ENCODE measurements around the gene DENND1A. TPM values are rescaled to one million over a fixed set of nuclear protein-coding genes. Genes with fewer than 3 reads are reported as not detected.

Gene DENND1A
- total RNA-seq, 2 donors from 2014 or later, result 19.3 to 22.8 TPM

DNA sequence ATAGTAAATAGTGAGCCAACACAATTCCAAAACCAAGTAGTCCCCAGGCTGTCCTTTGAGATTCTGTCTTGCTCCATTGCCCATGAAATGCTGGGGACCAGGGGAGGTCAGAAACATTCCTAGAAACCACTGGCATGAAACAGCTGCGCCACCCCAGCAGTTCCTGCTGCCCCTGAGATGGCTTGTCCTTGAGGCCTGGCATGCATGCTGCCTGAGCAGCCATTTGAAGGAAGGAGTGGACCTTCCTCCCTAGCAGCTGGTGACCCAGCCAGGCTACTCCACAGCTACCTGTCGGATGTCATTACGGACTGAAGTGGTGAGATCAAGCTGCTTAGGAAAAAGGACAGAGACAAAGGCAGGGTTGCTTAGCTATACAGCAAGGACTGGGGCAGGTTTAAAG lies 260.6 kb downstream of the DENND1A start:
- H3K9me3 Mint-ChIP-seq, result peaks cover 15% of the 10 kb centered on the region
- no peak overlapping the region for H3K4me3 Mint-ChIP-seq
- no peaks in the 10 kb centered on the region for H3K27me3 Mint-ChIP-seq
- H3K27ac Mint-ChIP-seq, result no peak overlapping the region
- no peak for ATAC-seq (replicated peaks)
- H3K36me3 Mint-ChIP-seq (ENCODE audit: low read depth), result peaks cover 70% of the 10 kb centered on the region
- no peaks in the 10 kb centered on the region for H3K4me1 Mint-ChIP-seq

DNA sequence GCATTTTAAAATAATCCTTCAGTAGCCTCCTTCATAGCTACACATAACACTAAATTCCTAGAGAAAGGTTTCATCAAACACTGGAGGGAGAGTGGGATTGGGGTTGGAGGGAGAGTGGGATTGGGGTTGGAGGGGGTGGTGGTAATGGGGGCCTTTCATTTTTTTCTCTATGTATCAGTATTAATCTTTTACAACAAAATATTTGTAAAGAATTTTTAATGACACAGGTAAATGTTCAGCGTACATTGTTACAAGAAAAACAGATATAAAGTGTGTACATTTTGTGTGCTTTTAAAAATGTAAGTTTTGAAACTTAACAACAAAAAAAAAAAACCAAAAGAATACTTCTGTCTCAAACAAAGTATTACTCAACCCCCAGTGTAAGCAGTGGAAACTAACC lies 266.4 kb downstream of the DENND1A start:
- no peak for ATAC-seq (replicated peaks)
- no peaks in the 10 kb centered on the region for H3K4me1 Mint-ChIP-seq
- H3K9me3 Mint-ChIP-seq, result peaks cover 14% of the 10 kb centered on the region
- H3K36me3 Mint-ChIP-seq (ENCODE audit: low read depth), result peaks cover 58% of the 10 kb centered on the region
- no peak overlapping the region for H3K27ac Mint-ChIP-seq
- H3K4me3 Mint-ChIP-seq, result no peak overlapping the region
- no peaks in the 10 kb centered on the region for H3K27me3 Mint-ChIP-seq

GRCh38 chr9:123662057-123662776 lies 267.7 kb downstream of the DENND1A start:
- Mint-ChIP-seq H3K4me3 (no peak overlapping the region), H3K27ac (no peak overlapping the region), H3K9me3 (peaks cover 14% of the 10 kb centered on the region), H3K27me3 (no peaks in the 10 kb centered on the region), H3K4me1 (no peaks in the 10 kb centered on the region), H3K36me3 (ENCODE audit: low read depth) (peaks cover 46% of the 10 kb centered on the region)
- no peak for ATAC-seq (replicated peaks)

DNA sequence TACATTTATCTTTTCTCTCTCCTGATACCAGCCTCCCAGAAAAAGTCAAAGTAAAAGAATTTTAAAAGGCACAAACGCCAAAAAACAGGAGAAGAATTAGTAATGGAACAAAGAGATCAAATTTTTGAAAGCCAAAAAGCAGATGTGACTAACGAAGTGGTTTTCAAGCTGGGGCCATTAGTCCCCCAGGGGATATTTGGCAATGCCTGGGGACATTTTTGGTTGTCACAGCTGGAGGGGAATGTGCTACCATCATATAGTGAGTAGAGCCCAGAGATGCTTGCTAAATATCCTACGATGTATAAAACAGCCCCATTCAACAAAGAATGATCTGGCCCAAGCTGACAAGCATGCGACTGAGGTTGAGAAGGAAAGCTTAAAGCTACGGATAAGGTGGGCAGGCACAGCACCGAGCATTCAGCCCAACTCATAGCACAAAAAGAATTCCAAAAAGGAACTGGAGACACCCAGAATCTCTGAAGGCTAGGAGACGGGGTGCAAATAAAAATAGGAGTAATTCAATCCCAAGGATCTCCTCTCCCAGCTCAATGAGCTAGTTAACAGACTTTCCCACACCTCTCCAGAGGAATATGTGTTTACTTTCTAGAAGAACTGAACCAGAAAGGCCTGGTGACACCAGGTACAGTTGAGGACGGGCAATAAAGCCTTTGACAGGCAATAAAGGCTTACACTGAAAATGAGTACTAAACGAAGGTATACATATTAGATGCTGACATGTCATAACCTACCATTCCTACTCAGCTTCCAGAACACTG lies 269.0 kb downstream of the DENND1A start:
- Mint-ChIP-seq H3K36me3 (ENCODE audit: low read depth) (peaks cover 33% of the 10 kb centered on the region), H3K4me3 (no peak overlapping the region), H3K9me3 (peaks cover 12% of the 10 kb centered on the region), H3K27me3 (no peaks in the 10 kb centered on the region), H3K27ac (no peak overlapping the region), H3K4me1 (no peaks in the 10 kb centered on the region)
- no peak for ATAC-seq (replicated peaks)

DNA sequence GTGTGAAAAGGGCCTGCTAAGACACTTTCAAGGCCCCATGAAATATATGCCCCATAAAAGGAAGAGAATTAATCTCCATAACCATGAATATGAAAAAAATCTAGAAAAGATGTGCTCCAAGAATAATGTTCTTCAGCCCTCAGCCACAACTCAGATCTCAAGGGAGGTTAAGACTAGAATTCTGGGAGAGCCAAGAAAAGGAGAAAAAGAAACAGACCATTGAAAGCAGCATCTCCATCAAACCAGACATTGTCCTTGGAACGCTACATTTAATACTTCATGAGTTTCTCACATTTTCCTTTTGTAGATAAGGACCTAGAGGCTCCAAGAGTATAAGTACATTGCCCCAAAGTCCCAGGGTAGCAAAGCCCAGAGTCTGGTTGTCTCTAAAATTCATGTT lies 270.6 kb downstream of the DENND1A start:
- Mint-ChIP-seq H3K27me3 (no peaks in the 10 kb centered on the region), H3K27ac (no peak overlapping the region), H3K4me3 (no peak overlapping the region), H3K4me1 (no peaks in the 10 kb centered on the region), H3K9me3 (peaks cover 3% of the 10 kb centered on the region), H3K36me3 (ENCODE audit: low read depth) (peaks cover 26% of the 10 kb centered on the region)
- ATAC-seq (replicated peaks), result no peak

- peaks cover 22% of the 10 kb centered on the region for H3K36me3 Mint-ChIP-seq (ENCODE audit: low read depth)
Observed at GRCh38 chr9:123658792-123659191, 271.1 kb downstream of the DENND1A start.

DNA sequence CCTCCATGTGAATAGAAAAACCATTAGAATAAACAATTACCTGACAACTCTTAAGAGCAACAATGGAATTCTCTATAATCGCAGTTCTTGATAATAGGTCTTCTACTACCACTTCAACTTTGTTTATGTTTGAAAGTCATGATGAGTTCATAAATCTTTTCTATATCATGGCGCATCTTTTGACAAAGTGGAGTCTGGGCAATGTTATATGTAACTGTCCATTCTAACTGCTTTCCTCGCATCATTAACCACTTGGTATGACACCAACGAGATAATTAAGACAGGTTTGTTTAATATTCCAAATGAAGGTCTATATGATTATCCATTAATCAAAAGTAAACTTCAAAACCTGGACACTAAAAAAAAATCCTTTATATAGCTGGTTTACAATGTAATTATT lies 272.0 kb downstream of the DENND1A start:
- no peaks in the 10 kb centered on the region for H3K27me3 Mint-ChIP-seq
- H3K27ac Mint-ChIP-seq, result no peak overlapping the region
- no peaks in the 10 kb centered on the region for H3K4me1 Mint-ChIP-seq
- peaks cover 3% of the 10 kb centered on the region for H3K9me3 Mint-ChIP-seq
- peaks cover 19% of the 10 kb centered on the region for H3K36me3 Mint-ChIP-seq (ENCODE audit: low read depth)
- no peak for ATAC-seq (replicated peaks)
- H3K4me3 Mint-ChIP-seq, result no peak overlapping the region

More at GRCh38 chr9:123658792-123659191, 271.1 kb downstream of the DENND1A start:
- Mint-ChIP-seq H3K4me1 (no peaks in the 10 kb centered on the region), H3K9me3 (peaks cover 3% of the 10 kb centered on the region), H3K4me3 (no peak overlapping the region), H3K27ac (no peak overlapping the region), H3K27me3 (no peaks in the 10 kb centered on the region)
- ATAC-seq (replicated peaks), result no peak

DNA sequence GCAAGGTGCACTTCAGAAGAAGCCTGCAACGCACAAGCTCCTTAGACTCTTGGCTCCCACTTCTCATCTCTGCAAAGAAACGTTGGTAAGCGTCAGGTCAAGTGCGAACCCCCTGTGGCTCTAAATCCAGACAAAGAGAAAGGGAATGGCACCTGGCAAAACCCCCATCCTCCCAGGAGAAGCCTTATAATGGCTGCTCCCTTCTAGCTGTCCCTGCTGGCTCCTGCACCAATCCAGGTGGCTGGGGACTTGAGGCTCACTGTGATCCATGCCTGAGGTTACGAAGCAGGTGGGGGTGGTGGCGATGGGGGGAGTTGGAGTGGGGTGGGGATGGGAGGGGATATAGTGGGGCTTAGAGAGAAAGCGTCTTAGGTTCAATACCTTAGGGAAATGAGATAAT lies 272.8 kb downstream of the DENND1A start:
- no peak overlapping the region for H3K4me3 Mint-ChIP-seq
- no peaks in the 10 kb centered on the region for H3K9me3 Mint-ChIP-seq
- H3K4me1 Mint-ChIP-seq, result no peaks in the 10 kb centered on the region
- no peak overlapping the region for H3K27ac Mint-ChIP-seq
- no peak for ATAC-seq (replicated peaks)
- no peaks in the 10 kb centered on the region for H3K27me3 Mint-ChIP-seq
- H3K36me3 Mint-ChIP-seq (ENCODE audit: low read depth), result peaks cover 18% of the 10 kb centered on the region

DNA sequence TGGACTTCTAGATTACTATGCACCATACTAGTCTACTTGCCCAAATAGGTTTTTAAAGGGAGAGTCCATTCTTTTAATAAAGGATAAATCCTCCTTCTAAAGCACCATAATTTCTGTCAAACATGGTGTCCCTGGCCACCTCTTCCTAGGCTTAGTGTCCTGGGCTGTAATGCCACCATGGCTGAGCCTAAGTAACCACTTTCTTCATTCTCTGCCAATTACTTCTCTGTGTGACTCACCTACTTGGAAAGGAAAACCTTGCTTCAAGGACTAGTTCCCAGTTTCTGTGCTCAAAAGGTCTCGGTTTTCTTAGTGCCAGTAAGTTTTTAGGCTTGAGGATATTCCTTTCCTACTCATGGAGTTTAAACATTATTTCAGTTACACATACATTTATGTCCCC lies 273.4 kb downstream of the DENND1A start:
- Mint-ChIP-seq H3K4me3 (no peak overlapping the region), H3K27me3 (no peaks in the 10 kb centered on the region), H3K27ac (no peak overlapping the region), H3K4me1 (no peaks in the 10 kb centered on the region), H3K9me3 (no peaks in the 10 kb centered on the region), H3K36me3 (ENCODE audit: low read depth) (peaks cover 18% of the 10 kb centered on the region)
- no peak for ATAC-seq (replicated peaks)

DNA sequence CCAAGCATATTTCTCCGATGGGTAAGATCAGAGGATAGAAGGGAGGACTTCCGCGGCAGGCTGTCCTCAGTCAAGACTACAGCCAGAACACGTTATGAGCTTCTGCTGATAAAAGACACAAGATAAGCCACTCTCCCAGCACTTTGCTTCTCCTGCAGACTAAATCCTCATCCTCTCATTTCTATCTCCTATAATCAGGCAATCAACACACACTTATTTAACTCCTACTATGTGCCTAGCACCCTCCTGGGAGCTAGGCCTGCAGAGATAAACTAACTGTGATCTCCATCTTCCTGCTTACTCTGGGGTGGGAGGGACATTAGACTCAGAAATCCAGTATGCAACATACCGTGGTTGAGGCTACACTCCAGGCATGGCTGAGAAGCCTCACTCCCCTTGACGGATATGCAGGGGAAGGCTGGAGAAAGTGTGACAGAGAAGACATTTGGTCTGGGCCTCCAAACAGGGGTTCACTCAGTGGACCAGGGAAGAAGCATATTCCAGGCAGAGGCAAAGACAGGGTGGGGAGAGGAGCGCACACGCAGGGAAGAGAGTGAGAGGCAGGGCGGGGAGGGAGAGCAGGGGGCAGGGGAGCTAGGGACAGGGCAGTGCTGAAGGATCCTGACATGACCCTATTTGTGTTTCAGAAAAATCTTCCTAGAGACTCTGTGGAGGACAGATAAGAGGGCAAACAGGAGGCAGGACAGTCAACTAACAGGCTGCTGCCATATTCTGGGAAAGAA lies 274.1 kb downstream of the DENND1A start:
- Mint-ChIP-seq H3K36me3 (ENCODE audit: low read depth) (peaks cover 18% of the 10 kb centered on the region), H3K4me3 (no peak overlapping the region), H3K4me1 (no peaks in the 10 kb centered on the region), H3K27ac (no peak overlapping the region), H3K27me3 (no peaks in the 10 kb centered on the region), H3K9me3 (no peaks in the 10 kb centered on the region)
- no peak for ATAC-seq (replicated peaks)

GRCh38 chr9:123654994-123655637 lies 274.8 kb downstream of the DENND1A start:
- Mint-ChIP-seq H3K4me3 (no peak overlapping the region), H3K27ac (no peak overlapping the region), H3K9me3 (no peaks in the 10 kb centered on the region), H3K27me3 (no peaks in the 10 kb centered on the region), H3K4me1 (no peaks in the 10 kb centered on the region), H3K36me3 (ENCODE audit: low read depth) (peaks cover 18% of the 10 kb centered on the region)
- ATAC-seq (replicated peaks), result no peak

- no peak overlapping the region for H3K4me3 Mint-ChIP-seq
- no peaks in the 10 kb centered on the region for H3K4me1 Mint-ChIP-seq
- no peaks in the 10 kb centered on the region for H3K27me3 Mint-ChIP-seq
- no peak for ATAC-seq (replicated peaks)
- no peak overlapping the region for H3K27ac Mint-ChIP-seq
- peaks cover 18% of the 10 kb centered on the region for H3K36me3 Mint-ChIP-seq (ENCODE audit: low read depth)
- H3K9me3 Mint-ChIP-seq, result no peaks in the 10 kb centered on the region
Observed at GRCh38 chr9:123654218-123654993, 275.5 kb downstream of the DENND1A start.

DNA sequence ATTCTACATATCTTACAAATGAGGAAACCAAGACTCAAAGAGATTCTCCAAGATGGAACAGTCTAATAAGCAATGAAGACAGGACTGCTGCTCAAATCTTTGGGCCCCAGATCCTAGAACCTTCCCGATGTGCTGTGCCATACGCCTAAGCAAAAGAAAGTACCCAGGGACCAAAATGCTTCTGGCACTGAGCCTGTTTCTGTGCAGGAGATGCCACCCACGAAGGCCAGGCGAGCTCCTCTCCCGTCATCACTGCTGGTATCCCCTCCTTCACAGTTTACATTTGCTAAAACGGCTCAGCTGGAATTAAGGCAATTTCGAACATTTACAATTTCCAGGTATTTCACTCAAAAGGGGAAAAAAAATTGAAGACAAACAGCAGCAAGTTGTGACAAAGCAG lies 277.5 kb downstream of the DENND1A start:
- ATAC-seq (replicated peaks), result no peak
- peaks cover 27% of the 10 kb centered on the region for H3K36me3 Mint-ChIP-seq (ENCODE audit: low read depth)
- H3K9me3 Mint-ChIP-seq, result no peaks in the 10 kb centered on the region
- H3K27me3 Mint-ChIP-seq, result no peaks in the 10 kb centered on the region
- H3K4me1 Mint-ChIP-seq, result no peaks in the 10 kb centered on the region
- H3K27ac Mint-ChIP-seq, result no peak overlapping the region
- H3K4me3 Mint-ChIP-seq, result no peak overlapping the region

- no peak overlapping the region for H3K27ac Mint-ChIP-seq
- no peak overlapping the region for H3K4me3 Mint-ChIP-seq
- H3K27me3 Mint-ChIP-seq, result no peaks in the 10 kb centered on the region
- no peaks in the 10 kb centered on the region for H3K4me1 Mint-ChIP-seq
- ATAC-seq (replicated peaks), result no peak
- peaks cover 27% of the 10 kb centered on the region for H3K36me3 Mint-ChIP-seq (ENCODE audit: low read depth)
- H3K9me3 Mint-ChIP-seq, result no peaks in the 10 kb centered on the region
Observed at GRCh38 chr9:123651871-123652270, 278.1 kb downstream of the DENND1A start.

Measured in activated T-helper 17 cell treated with anti-CD3 and anti-CD28 coated beads, Interleukin-2, amount 50 U/mL, for 72 hours (primary cell).